SH-SY5Y (cell line): ENCODE results near the gene MRPL49.

Source experiments
- GATA2 ChIP-seq: IDR thresholded peaks from 2 replicates; pipeline ENCODE4 v1.6.1; 2011; ENCODE audit warnings: mild to moderate bottlenecking, low read depth, low read length
- GATA3 ChIP-seq: IDR thresholded peaks from 2 replicates; pipeline ENCODE4 v1.6.1; 2011; ENCODE audit warnings: low read depth, mild to moderate bottlenecking, low read length, moderate library complexity

Gene MRPL49

DNA sequence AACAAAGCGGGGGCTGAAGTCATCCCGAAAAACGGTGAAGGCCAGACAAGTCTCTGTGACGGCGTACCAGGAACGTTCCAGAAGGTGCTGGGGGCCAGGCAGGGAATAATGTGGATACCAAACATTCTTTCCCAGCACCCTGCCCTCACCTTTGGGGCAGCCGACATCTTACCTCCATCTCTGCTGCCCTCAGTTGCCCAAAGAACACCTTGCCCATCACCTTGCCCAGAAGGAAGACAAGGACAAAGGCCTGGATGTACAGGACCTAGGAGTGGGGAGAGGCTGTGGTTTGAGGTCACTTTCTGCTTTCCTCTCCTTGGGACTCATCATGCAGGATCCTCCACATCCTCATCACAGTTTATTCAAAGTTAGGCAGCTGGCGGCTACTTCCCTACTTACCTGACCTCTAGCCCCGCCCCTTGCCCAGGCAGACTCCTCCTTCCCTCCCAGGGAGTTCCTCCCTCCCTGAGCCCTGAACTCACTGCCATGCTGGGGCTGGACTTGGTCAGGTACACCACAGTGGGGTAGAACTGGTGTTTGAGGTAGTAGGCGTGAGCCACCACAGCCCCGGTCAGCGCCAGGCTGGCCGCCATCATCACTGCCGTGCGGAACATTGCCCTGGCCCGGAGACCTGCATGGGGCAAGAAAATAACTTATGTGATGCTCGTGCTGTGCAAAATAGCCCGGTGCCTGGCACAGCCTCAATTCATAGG lies 11.0 kb downstream of the MRPL49 start:
- TF ChIP-seq GATA3 = no peak
- no peak for TF ChIP-seq GATA2

DNA sequence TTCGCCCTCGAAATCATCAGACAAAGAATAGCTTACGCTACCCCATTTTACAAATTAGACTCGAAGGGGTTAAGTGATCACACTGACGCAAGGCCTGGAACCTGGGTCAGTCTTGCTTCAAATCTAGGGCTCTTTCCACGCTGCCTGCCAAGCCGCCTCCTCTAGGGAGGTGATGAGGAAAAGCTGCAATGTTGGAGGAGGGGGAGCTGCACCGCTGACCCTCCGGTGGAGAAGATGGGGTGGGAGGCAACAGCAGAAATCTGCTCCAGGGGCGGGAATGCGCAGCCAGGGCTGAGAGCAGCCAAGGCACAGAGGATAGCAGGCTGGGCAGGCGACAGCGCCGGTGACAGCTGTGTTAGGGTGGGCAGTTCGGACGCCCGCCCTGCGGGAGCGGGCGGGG lies 11.6 kb downstream of the MRPL49 start:
- TF ChIP-seq GATA3 (no peak), GATA2 (no peak)

DNA sequence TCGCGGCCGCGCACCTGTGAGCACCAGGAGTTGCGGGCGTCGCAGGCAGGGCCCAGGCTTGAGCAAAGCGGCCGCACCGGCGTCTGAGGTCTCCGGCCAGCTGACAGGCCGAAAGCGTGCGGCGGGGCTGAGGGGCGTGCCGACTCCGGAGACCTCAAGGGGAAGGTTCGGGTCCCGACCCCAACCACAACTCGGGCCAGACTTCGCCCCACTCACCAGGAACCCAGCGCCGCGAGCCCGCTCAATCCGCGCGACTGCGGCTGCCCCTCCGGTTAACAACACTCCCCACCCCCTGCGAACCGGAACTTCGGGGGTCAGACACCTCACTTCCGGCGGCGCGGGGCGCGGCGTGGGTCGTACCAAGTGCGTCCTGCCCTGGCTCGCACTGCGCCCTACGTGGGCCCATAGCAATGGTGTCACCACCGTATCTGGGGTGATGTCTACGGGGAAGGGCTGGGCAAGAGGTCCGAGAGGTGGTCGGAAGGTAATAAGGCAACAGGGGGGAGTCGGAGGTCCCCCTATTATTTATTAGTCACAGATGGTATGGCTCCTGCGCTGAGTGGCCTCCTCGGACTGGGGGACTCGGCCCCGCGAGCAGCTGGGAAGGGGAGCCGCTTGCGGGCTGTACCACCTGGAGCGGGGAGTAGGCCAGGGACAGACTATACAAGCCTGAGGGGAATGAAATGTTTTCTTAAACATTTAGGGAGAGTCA lies 12.3 kb downstream of the MRPL49 start, which contains the start of gene SYVN1:
Gene SYVN1, minus strand, starts transcription at position 280 of the 712 bp plus-strand sequence. CDS start 918 bp downstream, outside the sequence.
- TF ChIP-seq GATA3 (no peak), GATA2 (no peak)

DNA sequence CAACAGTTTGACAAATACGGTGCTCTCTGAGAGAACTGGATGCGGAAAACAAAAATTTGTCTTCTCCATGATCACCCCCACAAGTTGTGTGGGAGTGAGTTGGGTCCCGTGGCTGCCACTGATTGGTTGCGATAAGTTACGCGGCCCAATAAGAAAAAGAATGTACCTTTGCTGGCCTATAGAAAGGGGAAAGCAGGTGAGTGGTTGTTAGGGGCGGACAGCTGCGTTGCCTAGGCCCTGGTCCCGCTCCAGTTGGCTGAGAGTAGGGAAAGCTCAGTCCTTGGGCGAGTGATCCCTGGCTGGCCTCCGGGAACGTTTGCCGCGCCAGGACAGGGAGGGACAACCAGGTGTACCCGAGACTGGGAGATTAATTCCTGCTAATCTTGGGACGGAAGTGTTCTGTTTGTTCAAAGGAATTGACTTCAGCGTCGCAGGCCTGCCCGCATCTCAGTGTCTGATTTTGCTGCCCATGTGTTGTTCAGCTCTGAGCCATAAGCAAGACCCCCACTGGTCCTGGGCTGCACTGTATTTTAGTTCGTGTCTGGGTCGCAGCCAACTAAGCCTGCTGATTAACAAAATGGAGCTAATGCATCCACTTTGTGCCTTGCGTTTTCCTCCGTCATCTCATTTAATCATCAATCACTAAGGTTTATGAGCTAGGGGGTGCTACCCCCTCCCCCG lies 13.0 kb downstream of the MRPL49 start:
- TF ChIP-seq GATA3 = no peak
- 0 out of 2 replicates have a peak, but pooled peaks have one; percentile 4 for TF ChIP-seq GATA2

DNA sequence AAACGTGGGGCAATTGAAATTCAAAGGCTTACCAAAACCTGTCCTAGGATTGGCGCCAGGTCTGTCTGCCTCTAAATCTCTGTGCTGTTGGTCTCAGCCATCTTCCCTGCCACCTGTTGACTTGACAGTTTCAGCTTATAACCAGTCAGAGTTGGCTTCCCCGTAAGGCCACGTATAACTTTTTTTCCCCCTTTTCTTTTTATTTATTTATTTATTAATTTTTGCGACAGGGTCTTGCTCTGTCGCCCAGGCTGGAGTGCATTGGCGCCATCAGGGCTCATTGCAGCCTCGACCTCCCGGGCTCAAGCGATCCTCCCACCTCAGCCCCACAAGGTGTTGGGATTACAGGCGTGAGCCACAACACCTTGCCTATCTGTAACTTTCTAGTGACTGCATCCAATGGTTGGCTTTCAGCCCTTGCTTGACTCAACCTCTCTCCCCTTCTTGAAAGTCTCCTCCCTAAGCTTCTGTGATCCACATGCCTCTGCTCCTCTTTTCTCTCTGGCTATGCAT lies 13.6 kb downstream of the MRPL49 start:
- TF ChIP-seq GATA3 = no peak
- no peak for TF ChIP-seq GATA2

DNA sequence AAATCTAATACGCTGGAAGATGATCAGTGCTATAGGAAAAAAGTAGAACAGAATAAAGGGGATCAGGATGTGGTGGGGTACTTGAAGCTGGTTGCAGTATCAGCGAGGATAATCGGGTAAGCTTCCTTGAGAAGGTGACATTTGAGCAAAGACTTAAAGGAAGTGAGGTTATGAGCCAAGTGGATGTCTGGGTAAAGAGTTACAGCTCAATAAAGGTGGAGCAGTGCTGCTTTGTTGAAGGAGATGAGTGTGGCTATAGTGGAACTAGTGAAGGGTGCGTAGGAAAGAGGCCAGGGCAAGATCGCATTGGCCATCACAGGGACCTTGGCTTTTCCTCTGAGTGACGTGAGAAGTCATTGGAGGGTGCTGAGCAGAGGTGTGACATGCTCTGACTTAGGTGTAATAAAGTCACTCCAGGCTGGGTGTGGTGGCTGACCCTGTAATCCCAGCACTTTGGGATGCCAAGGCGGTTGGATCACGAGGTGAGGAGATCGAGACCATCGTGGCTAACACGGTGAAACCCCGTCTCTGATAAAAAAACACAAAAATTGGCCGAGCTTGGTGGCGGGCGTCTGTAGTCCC lies 14.5 kb downstream of the MRPL49 start:
- TF ChIP-seq GATA3 = no peak
- no peak for TF ChIP-seq GATA2

DNA sequence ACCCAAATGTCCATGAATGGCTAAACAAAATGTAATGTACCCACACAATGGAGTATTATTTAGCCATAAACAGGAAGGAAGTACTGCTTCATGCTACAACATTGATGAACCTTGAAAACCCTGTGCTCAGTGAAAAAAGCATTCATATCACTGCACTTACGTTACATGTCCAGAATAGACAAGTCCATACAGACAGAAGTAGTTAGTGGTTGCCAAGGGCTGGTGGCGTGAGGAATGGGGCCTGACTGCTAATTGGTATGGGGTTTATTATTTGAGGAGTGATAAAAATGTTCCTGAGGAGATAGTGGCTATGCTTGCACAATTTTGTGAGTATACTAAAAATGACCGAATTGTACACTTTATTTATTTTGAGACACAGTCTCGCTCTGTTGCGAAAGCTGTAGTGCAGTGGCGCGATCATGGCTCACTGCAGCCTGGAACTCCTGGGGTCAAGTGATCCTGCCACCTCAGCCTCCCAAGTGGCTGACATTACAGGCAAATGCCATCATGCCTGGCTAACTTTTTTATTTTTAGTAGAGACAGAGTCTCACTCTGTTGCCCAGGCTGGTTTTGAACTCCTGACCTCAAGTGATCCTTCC lies 19.9 kb downstream of the MRPL49 start:
- TF ChIP-seq GATA3 (no peak), GATA2 (no peak)

DNA sequence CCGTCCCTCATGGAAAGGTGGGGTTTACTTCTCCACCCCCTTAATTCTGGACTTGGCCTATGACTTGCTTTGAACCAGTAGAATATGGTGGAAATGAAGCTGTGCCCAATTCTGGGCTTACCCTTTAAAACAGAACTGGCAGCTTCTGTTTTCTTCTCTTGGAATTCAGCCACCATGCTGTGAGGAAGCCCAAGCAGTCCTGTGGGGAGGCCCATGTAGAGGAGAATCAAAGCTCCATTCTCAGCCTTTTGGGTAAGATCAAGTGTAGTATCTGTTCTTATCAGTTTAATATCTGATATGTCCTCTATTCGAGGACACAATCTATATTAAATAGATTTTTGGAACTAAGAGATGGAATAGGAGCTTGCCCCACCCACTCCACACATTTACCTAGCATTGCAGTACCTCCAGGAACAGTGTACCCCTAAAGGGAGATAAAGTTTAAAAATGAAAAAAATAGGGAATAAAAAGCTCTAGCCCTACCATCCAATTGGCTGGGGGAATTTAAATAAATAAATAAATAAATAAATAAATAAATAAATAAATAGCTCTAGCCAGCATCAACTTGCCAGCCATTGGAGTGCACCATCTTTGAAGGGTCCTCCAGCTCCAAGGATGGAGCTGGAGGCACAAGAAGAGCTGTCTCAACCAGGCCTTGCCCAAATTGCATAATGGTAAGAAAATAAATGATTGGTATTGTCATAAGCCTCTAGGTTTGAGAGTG lies 25.4 kb downstream of the MRPL49 start:
- no peak for TF ChIP-seq GATA3
- TF ChIP-seq GATA2 = no peak

DNA sequence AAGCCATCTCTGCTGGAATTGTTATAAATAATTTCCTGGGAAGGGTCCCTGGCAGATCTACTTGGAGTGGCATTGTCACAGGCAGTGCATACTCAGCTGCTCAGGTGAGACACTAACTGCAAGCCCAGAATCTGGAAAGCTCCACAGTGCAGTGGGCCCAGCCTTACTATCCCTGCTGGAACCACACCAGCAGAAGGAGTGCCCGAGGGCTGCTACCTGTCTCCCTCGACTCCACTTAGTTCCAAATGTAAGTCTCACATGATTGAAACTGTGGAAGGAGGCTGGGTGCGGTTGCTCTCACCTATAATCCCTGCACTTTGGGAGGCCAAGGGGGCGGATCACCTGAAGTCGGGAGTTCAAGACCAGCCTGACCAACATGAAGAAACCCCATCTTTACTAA lies 26.5 kb downstream of the MRPL49 start:
- TF ChIP-seq GATA2 (no peak), GATA3 (no peak)

DNA sequence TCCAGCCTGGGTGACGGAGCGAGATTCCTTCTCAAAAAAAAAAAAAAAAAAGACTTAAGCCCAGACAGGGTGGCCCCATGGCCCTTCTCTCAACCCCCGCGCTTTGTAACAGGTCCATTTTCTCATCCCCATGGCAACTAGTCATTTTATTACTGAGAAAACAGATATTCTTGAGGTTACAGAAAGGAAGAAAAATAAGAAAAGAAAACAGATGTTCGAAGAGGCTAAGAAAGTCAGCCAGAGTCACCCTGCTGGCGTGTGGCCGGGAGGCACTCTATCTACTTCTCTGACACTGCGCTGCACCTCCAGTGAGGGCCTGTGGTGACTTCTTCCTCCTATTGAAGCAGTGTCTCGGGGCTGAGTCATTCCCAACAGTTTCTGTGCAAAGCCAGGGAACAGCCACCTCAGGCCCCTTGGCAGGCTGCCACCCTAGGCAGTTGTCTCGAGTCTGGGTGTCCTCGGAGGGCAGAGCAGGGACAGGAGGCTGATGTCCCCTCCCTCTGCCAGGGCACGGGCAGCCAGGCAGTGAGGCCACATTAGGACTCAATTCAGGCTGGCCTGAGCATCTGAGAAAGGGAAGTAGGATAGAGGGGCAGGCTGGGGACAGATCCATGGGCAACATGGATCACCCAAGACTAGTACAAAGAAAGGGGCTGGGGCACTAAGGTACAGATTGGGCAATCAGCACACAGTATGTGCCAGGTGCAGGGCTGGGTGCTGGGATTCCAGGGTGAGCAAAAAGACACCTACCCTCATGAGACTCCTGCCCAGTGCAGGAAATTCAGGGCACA lies 28.6 kb downstream of the MRPL49 start:
- TF ChIP-seq GATA3 = no peak

DNA sequence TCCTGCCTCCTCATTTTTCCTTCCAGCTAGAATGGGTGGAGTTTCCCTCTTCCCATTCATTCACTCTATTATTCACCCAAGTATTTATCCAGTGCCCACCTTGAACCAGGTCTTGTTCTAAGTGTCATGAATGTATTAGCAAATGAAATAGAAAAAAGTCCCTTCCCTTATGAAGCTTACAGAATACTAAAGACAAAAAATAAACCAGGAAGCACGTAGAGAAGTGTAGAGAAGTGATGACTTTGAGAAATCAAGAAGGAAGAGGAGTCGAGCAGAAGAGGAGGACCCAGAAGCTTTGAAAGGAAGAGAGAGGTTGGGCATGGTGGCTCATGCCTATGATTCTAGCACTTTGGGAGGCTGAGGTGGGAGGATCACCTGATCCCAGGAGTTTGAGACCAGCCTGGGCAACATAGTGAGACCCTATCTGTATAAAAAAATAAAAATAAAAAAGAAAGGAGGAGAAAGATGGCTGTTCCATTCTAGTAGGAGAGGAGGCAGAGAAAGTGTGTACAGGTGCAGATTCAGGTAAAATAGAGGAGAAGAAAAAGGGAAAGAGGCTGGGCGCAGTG lies 29.3 kb downstream of the MRPL49 start:
- no peak for TF ChIP-seq GATA3
- TF ChIP-seq GATA2 = no peak

DNA sequence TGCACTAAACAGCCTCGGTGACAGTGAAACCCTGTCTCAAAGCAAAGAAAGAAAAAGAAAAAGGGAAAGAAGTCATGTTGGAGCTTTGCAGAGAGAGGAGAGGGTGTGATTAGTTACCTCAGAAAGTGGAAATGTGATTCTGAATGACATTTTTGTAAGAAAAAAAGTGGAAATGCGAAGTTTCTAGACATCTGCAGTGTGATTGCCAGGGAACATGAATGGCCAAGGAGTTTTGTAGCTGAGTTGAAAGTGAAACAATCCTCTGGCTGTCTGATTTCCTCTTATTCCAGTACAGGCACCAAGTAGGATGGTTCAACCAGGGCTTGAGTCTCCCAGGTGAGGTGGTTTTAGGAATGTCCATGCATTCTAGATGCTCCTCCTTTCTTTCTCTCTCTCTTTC lies 30.0 kb downstream of the MRPL49 start:
- TF ChIP-seq GATA2 (no peak), GATA3 (no peak)
